ENCODE measurements around the gene KLF12. TPM values are rescaled to one million over a fixed set of nuclear protein-coding genes. Genes with fewer than 3 reads are reported as not detected.

KLF12 gene
- total RNA-seq, 1 experiment from 2014 or later, result 7.8 TPM

DNA sequence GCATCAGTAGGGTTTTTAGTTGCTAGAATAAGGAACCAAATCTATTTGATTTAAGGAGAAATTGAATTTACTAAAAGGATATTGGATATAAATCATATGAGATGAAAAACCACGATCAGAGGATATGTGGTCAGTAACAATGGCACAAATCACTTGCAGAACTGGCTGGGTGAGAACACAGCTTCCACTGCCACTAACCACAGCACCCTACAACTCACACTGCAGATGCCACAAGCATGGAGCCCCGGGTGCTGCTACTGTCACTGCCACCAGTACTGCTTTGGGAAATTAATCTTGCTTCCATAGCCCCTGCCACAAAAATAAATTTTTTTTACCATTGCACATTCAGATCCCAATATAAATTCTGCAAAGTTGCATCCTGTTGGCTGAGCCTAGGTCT is 40.6 kb upstream of the KLF12 start:
- DNase-seq (ENCODE audit: low read depth, low spot score) (no peak), ATAC-seq (no peak)
- intact Hi-C loops (cut with micrococcal nuclease), result no loop called here
- ChIA-PET CTCF (no interaction called here), RAD21 (ENCODE audit: low non-redundant PET in 1 of 2, low total read pairs in 2 of 2, uncharacterized antibody in 2 of 2, unreplicated experiment in 2 of 2) (no interaction called here), POLR2A (no interaction called here)
- TF ChIP-seq, protein P1, sequence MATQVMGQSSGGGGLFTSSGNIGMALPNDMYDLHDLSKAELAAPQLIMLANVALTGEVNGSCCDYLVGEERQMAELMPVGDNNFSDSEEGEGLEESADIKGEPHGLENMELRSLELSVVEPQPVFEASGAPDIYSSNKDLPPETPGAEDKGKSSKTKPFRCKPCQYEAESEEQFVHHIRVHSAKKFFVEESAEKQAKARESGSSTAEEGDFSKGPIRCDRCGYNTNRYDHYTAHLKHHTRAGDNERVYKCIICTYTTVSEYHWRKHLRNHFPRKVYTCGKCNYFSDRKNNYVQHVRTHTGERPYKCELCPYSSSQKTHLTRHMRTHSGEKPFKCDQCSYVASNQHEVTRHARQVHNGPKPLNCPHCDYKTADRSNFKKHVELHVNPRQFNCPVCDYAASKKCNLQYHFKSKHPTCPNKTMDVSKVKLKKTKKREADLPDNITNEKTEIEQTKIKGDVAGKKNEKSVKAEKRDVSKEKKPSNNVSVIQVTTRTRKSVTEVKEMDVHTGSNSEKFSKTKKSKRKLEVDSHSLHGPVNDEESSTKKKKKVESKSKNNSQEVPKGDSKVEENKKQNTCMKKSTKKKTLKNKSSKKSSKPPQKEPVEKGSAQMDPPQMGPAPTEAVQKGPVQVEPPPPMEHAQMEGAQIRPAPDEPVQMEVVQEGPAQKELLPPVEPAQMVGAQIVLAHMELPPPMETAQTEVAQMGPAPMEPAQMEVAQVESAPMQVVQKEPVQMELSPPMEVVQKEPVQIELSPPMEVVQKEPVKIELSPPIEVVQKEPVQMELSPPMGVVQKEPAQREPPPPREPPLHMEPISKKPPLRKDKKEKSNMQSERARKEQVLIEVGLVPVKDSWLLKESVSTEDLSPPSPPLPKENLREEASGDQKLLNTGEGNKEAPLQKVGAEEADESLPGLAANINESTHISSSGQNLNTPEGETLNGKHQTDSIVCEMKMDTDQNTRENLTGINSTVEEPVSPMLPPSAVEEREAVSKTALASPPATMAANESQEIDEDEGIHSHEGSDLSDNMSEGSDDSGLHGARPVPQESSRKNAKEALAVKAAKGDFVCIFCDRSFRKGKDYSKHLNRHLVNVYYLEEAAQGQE (IDR thresholded peaks at IDR 0.05; ENCODE audit: low read depth), result no peak
- no peak for TF ChIP-seq ELF1 (IDR thresholded peaks at IDR 0.05; ENCODE audit: borderline replicate concordance, low read depth)
- TF ChIP-seq YY1 (IDR thresholded peaks at IDR 0.05; ENCODE audit: extremely low read depth, insufficient replicate concordance, low read depth, low read length), result no peak
- TF ChIP-seq ZFX (IDR thresholded peaks at IDR 0.05), result no peak
- no TSS peak for BruUV-seq (replicated peaks)
- Histone ChIP-seq H4K20me1 (ENCODE audit: insufficient read depth) (no peaks in the 10 kb centered on the region), H3K9ac (ENCODE audit: low read length) (no peak overlapping the region), H2AFZ (ENCODE audit: low read depth, low read length, poor library complexity, severe bottlenecking) (no peak overlapping the region), H3K9me2 (ENCODE audit: insufficient read depth) (no peaks in the 10 kb centered on the region), H3K36me3 (ENCODE audit: control insufficient read depth in 1 of 2, insufficient read depth in 2 of 2, low read length in 2 of 2) (no peaks in the 10 kb centered on the region), H3K4me2 (ENCODE audit: low read length) (no peak overlapping the region), H3K4me3 (replicated peaks in 1 of 2; ENCODE audit: low read depth in 1 of 2, low read length in 2 of 2) (no peak overlapping the region), H3K79me2 (ENCODE audit: insufficient read depth, low read length) (no peaks in the 10 kb centered on the region), H3K9me3 (ENCODE audit: control insufficient read depth in 1 of 2, insufficient read depth in 1 of 2, low read depth in 1 of 2, low read length in 2 of 2) (no peaks in the 10 kb centered on the region), H3K27me3 (ENCODE audit: insufficient read depth, low read length) (no peaks in the 10 kb centered on the region), H3K4me1 (ENCODE audit: control insufficient read depth in 1 of 2, insufficient read depth in 2 of 2, low read length in 2 of 2) (no peaks in the 10 kb centered on the region), H3K27ac (ENCODE audit: low read depth, low read length) (no peak overlapping the region)

DNA sequence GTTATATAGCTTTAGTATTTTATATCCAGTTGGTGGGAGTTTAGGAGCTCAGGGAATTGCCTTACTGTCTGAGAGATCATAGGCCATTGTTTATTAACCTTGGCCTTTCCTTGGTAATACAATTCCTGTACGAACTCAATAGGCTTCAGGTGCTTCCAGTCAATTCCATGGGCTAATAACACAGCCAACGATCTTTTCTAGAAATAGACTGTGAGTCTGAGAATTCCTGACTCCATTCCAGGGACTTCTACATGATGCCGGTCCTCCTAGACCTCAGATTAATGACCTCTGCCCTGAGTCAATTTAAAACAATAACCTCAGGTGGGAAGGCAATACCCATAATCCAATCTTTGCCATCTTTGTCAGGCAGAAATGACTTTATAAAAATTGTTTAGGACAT is 39.6 kb upstream of the KLF12 start:
- Histone ChIP-seq H3K27me3 (ENCODE audit: insufficient read depth, low read length) (no peaks in the 10 kb centered on the region), H3K9me2 (ENCODE audit: insufficient read depth) (no peaks in the 10 kb centered on the region), H3K4me3 (replicated peaks in 1 of 2; ENCODE audit: low read depth in 1 of 2, low read length in 2 of 2) (no peak overlapping the region), H2AFZ (ENCODE audit: low read depth, low read length, poor library complexity, severe bottlenecking) (no peak overlapping the region), H3K4me2 (ENCODE audit: low read length) (no peak overlapping the region), H3K79me2 (ENCODE audit: insufficient read depth, low read length) (no peaks in the 10 kb centered on the region), H3K9ac (ENCODE audit: low read length) (no peak overlapping the region), H3K9me3 (ENCODE audit: control insufficient read depth in 1 of 2, insufficient read depth in 1 of 2, low read depth in 1 of 2, low read length in 2 of 2) (no peaks in the 10 kb centered on the region), H3K27ac (ENCODE audit: low read depth, low read length) (no peak overlapping the region), H3K36me3 (ENCODE audit: control insufficient read depth in 1 of 2, insufficient read depth in 2 of 2, low read length in 2 of 2) (no peaks in the 10 kb centered on the region), H3K4me1 (ENCODE audit: control insufficient read depth in 1 of 2, insufficient read depth in 2 of 2, low read length in 2 of 2) (no peaks in the 10 kb centered on the region), H4K20me1 (ENCODE audit: insufficient read depth) (no peaks in the 10 kb centered on the region)
- no TSS peak for BruUV-seq (replicated peaks)
- no peak for DNase-seq (ENCODE audit: low read depth, low spot score)
- intact Hi-C loops (cut with micrococcal nuclease), result no loop called here
- ChIA-PET CTCF (no interaction called here), POLR2A (no interaction called here), RAD21 (ENCODE audit: low non-redundant PET in 1 of 2, low total read pairs in 2 of 2, uncharacterized antibody in 2 of 2, unreplicated experiment in 2 of 2) (no interaction called here)
- no peak for ATAC-seq
- no peak for TF ChIP-seq JUND (IDR thresholded peaks at IDR 0.05)
- TF ChIP-seq SIN3A (IDR thresholded peaks at IDR 0.05; ENCODE audit: low read depth), result no peak
- TF ChIP-seq, protein P1 (IDR thresholded peaks at IDR 0.05; ENCODE audit: low read depth), result no peak
- TF ChIP-seq ZNF274 (IDR thresholded peaks at IDR 0.05; ENCODE audit: low read depth, low read length), result no peak
- TF ChIP-seq, protein P2, sequence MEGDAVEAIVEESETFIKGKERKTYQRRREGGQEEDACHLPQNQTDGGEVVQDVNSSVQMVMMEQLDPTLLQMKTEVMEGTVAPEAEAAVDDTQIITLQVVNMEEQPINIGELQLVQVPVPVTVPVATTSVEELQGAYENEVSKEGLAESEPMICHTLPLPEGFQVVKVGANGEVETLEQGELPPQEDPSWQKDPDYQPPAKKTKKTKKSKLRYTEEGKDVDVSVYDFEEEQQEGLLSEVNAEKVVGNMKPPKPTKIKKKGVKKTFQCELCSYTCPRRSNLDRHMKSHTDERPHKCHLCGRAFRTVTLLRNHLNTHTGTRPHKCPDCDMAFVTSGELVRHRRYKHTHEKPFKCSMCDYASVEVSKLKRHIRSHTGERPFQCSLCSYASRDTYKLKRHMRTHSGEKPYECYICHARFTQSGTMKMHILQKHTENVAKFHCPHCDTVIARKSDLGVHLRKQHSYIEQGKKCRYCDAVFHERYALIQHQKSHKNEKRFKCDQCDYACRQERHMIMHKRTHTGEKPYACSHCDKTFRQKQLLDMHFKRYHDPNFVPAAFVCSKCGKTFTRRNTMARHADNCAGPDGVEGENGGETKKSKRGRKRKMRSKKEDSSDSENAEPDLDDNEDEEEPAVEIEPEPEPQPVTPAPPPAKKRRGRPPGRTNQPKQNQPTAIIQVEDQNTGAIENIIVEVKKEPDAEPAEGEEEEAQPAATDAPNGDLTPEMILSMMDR (IDR thresholded peaks at IDR 0.05 in 2 of 3, conservative IDR thresholded peaks at IDR 0.05 in 1 of 3; ENCODE audit: borderline replicate concordance in 1 of 3, insufficient read depth in 1 of 3, low read depth in 2 of 3, low read length in 2 of 3), result no peak
- TF ChIP-seq EZH2 (IDR thresholded peaks at IDR 0.05), result no peak
- TF ChIP-seq SRF (IDR thresholded peaks at IDR 0.05; ENCODE audit: low read depth), result no peak
- TF ChIP-seq CBX3 (IDR thresholded peaks at IDR 0.05; ENCODE audit: low read depth), result no peak
- TF ChIP-seq CEBPB (IDR thresholded peaks at IDR 0.05; ENCODE audit: low read depth), result no peak
- TF ChIP-seq YY1 (IDR thresholded peaks at IDR 0.05; ENCODE audit: extremely low read depth, insufficient replicate concordance, low read depth, low read length), result no peak

Data from HCT116 (cell line).